IPS DF 6.9 (cell line): ENCODE measurements around the gene AKR1D1.

Source experiments
- DNase-seq: peaks from one replicate; pipeline ENCODE4 v3.0.0-alpha.2; 2013; ENCODE audit warnings: low read depth, low spot score
- H3K27ac ChIP-seq: one replicate; pipeline ENCODE4 v1.5.1; 2013; ENCODE audit warnings: low read length, control low read depth
- H3K27me3 ChIP-seq: 2 replicates; pipeline ENCODE4 v1.6.1; 2013; ENCODE audit warnings: mild to moderate bottlenecking, low read length; ENCODE audit not compliant: control insufficient read depth, insufficient read depth
- H3K36me3 ChIP-seq: 2 replicates; pipeline ENCODE4 v1.6.1; 2013; ENCODE audit warnings: low read length; ENCODE audit not compliant: control insufficient read depth, insufficient read depth
- H3K4me1 ChIP-seq: 2 replicates; pipeline ENCODE4 v1.6.1; 2013; ENCODE audit warnings: low read length; ENCODE audit not compliant: control insufficient read depth, insufficient read depth
- H3K4me3 ChIP-seq: 2 replicates; pipeline ENCODE4 v1.5.1; 2013; ENCODE audit warnings: mild to moderate bottlenecking, low read length
- H3K9me3 ChIP-seq: 2 replicates; pipeline ENCODE4 v1.6.1; 2013; ENCODE audit warnings: low read length, inconsistent platforms; ENCODE audit not compliant: control insufficient read depth, insufficient read depth
- WGBS: extraction: QIAGEN DNeasy Blood & Tissue Kit; methylation state at CpG from one replicate; pipeline ENCODE4 v1.1.7; 2013; ENCODE audit warnings: mixed read lengths, missing lambda C conversion rate; ENCODE audit not compliant: insufficient read length, insufficient coverage; 5-methylcytosine and 5-hydroxymethylcytosine counted together

AKR1D1 gene

GRCh38 chr7:138158739-138159528, 82.7 kb downstream of the AKR1D1 start:
- WGBS: no CpG with 5 or more reads among the region's 6 CpGs
- Histone ChIP-seq H3K4me3 (no peak overlapping the region), H3K36me3 (no peaks in the 10 kb centered on the region), H3K4me1 (no peaks in the 10 kb centered on the region; the same call in 1 of the 2 replicates), H3K27ac (no peak overlapping the region), H3K27me3 (no peaks in the 10 kb centered on the region), H3K9me3 (no peaks in the 10 kb centered on the region; the same call in 1 of the 2 replicates)
- DNase-seq: no peak

GRCh38 chr7:138161600-138162081, 85.4 kb downstream of the AKR1D1 start:
- WGBS: no CpG with 5 or more reads among the region's 4 CpGs
- DNase-seq: peak; percentile 98
- Histone ChIP-seq H3K36me3 (no peaks in the 10 kb centered on the region; the same call in 1 of the 2 replicates), H3K4me3 (no peak overlapping the region), H3K4me1 (no peaks in the 10 kb centered on the region; the same call in 1 of the 2 replicates), H3K27me3 (no peaks in the 10 kb centered on the region), H3K27ac (no peak overlapping the region), H3K9me3 (peaks cover 2% of the 10 kb centered on the region; the same call in 1 of the 2 replicates)

- Histone ChIP-seq H3K4me3 (no peak overlapping the region), H3K4me1 (peaks cover 1% of the 10 kb centered on the region; the same call in 1 of the 2 replicates), H3K27me3 (no peaks in the 10 kb centered on the region), H3K36me3 (no peaks in the 10 kb centered on the region; the same call in 1 of the 2 replicates), H3K9me3 (peaks cover 2% of the 10 kb centered on the region; the same call in 1 of the 2 replicates), H3K27ac (no peak overlapping the region)
- no CpG with 5 or more reads among the region's 1 CpG for WGBS
- no peak for DNase-seq
Observed at GRCh38 chr7:138162236-138162635, 86.0 kb downstream of the AKR1D1 start.

- H3K27ac ChIP-seq: no peak overlapping the region
- H3K4me1 ChIP-seq: peaks cover 1% of the 10 kb centered on the region; the same call in 1 of the 2 replicates
- H3K9me3 ChIP-seq: peaks cover 2% of the 10 kb centered on the region; the same call in 1 of the 2 replicates
- H3K4me3 ChIP-seq: no peak overlapping the region
- no peak for DNase-seq
- no peaks in the 10 kb centered on the region; the same call in 1 of the 2 replicates for H3K36me3 ChIP-seq
- no peaks in the 10 kb centered on the region for H3K27me3 ChIP-seq
- no CpG with 5 or more reads among the region's 1 CpG for WGBS
Observed at GRCh38 chr7:138163800-138164199, 87.5 kb downstream of the AKR1D1 start.

- no CpG with 5 or more reads among the region's 3 CpGs for WGBS
- H3K27ac ChIP-seq: no peak overlapping the region
Observed at GRCh38 chr7:138164804-138165203, 88.5 kb downstream of the AKR1D1 start.

GRCh38 chr7:138166681-138167080, 90.4 kb downstream of the AKR1D1 start:
- Histone ChIP-seq H3K4me3 (no peak overlapping the region), H3K36me3 (no peaks in the 10 kb centered on the region; the same call in 1 of the 2 replicates), H3K9me3 (peaks cover 2% of the 10 kb centered on the region; the same call in 1 of the 2 replicates), H3K27me3 (no peaks in the 10 kb centered on the region), H3K27ac (peak overlapping the region; percentile 62), H3K4me1 (peaks cover 1% of the 10 kb centered on the region; the same call in 1 of the 2 replicates)
- WGBS: no CpG with 5 or more reads among the region's 4 CpGs
- no peak for DNase-seq

More at GRCh38 chr7:138164804-138165203, 88.5 kb downstream of the AKR1D1 start:
- Histone ChIP-seq H3K4me1 (peaks cover 1% of the 10 kb centered on the region; the same call in 1 of the 2 replicates), H3K36me3 (no peaks in the 10 kb centered on the region; the same call in 1 of the 2 replicates), H3K9me3 (peaks cover 2% of the 10 kb centered on the region; the same call in 1 of the 2 replicates), H3K4me3 (no peak overlapping the region), H3K27me3 (no peaks in the 10 kb centered on the region)
- DNase-seq: no peak

- no CpG with 5 or more reads among the region's 3 CpGs for WGBS
- Histone ChIP-seq H3K36me3 (no peaks in the 10 kb centered on the region; the same call in 1 of the 2 replicates), H3K9me3 (peaks cover 2% of the 10 kb centered on the region; the same call in 1 of the 2 replicates), H3K4me3 (no peak overlapping the region), H3K27me3 (no peaks in the 10 kb centered on the region), H3K27ac (peak overlapping the region; percentile 62), H3K4me1 (peaks cover 1% of the 10 kb centered on the region; the same call in 1 of the 2 replicates)
- no peak for DNase-seq
Observed at GRCh38 chr7:138167222-138167621, 91.0 kb downstream of the AKR1D1 start.

GRCh38 chr7:138167869-138168296, 91.6 kb downstream of the AKR1D1 start:
- H3K27me3 ChIP-seq: no peaks in the 10 kb centered on the region
- peaks cover 1% of the 10 kb centered on the region; the same call in 1 of the 2 replicates for H3K4me1 ChIP-seq
- H3K36me3 ChIP-seq: no peaks in the 10 kb centered on the region; the same call in 1 of the 2 replicates
- H3K9me3 ChIP-seq: peaks cover 2% of the 10 kb centered on the region; the same call in 1 of the 2 replicates
- no CpG with 5 or more reads among the region's 1 CpG for WGBS
- no peak for DNase-seq
- H3K4me3 ChIP-seq: no peak overlapping the region
- peak overlapping the region; percentile 0 for H3K27ac ChIP-seq
